ENCODE results near the gene CPNE1.
"Not testable (repeated sequence)": the region's sequence is repeated elsewhere in the genome, so short reads cannot be mapped to it uniquely, and the experiment has no call there.

The CPNE1 gene

DNA sequence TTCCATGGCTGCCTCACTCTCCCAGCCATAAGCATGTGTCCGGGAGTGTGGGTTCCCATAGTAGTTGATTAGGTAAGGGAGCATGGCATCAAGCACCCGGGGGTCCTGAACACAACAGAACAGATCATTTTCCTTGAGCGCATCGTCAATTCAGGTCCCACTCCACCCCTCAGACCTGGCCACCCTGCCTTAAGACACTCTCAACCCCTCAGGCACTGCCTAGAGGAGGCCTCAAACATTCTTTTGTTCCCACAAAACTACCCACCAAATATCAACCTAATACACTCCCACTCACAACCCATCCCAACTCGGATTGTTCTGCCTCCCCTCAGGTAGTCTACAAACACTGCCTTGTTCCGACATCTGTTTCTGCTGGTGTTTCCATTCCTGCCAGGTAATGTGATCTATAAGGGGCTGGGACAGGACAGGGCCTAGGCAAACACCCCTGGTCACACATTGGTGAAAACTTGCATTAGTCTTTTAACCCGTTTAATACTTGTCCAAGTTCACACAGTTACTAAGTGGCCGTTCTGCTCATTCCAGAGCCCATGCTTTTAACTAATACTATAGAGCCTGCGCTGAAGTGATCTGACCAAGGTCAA, 33.1 kb upstream of the CPNE1 start:
- no peak for DNase-seq

- no peak for DNase-seq
Measured at GRCh38 chr20:35695978-35696377, 31.3 kb upstream of the CPNE1 start.

GRCh38 chr20:35695245-35695749, 30.6 kb upstream of the CPNE1 start:
- DNase-seq = no peak

DNA sequence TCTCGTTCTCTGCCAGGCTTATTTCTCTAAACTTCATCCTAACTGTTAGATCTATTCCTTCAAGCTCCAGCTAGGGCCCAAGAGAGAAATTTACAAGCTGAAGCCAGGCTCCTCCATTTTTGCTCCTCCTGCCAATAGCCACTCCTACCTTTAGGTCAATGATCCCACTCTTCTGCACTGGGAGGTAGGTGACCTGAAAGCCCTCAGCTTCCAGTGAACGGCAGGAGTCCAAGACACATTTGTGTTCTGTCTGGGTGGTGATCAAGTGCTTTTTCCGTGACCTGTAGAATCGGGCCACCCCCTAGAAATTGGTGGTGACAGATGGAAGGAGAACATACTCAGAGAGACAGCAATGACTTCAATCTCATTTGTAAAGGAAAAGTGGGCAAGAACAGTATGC, 25.6 kb upstream of the CPNE1 start:
- no peak for DNase-seq

DNA sequence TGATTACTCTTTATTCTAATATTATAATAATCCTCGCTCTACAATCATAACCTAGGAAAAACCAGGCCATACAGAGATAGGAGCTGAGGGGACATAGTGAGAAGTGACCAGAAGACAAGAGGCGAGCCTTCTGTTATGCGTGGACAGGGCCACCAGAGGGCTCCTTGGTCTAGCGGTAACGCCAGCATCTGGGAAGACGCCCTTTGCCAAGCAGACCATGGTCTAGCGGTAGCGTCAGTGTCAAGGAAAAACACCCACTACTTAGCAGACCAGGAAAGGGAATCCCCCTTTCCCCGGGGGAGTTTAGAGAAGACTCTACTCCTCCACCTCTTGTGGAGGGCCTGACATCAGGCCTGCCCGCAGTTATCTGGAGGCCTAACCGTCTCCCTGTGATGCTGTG, 22.2 kb upstream of the CPNE1 start:
- not testable (repeated sequence) for DNase-seq

DNA sequence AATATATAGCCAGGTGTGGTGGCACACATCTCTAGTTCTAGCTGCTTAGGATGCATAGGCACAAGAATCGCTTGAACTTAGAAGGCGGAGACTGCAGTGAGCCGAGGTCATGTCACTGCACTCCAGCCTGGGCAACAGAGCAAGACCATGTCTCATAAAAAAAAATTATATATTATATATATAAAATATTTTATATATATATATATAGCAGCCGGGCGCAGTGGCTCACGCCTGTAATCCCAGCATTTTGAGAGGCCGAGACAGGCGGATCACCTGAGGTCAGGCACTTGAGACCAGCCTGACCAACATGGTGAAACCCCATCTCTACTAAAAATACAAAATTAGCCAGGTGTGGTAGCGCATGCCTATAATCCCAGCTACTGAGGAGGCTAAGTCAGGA, 20.7 kb upstream of the CPNE1 start:
- not testable (repeated sequence) for DNase-seq

DNA sequence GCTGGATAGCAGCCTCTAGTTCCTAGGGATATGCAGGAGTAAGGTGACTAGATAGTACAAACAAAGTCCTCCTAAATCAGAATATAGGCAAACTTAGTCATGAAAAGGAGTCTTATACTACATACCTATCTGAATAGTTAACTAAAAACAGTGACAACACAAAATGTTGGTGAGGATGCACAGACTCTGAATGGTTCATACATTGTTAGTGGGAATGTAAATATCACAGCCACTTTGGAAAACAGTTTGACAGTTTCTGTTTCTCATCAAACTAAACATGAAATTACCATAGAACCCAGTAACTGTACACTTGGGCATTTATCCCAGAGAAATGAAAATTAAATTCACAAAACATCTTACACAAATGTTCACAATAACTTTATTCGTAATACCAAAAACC, 17.3 kb upstream of the CPNE1 start:
- no peak for DNase-seq

GRCh38 chr20:35680452-35681183, 15.9 kb upstream of the CPNE1 start:
- DNase-seq = no peak

DNA sequence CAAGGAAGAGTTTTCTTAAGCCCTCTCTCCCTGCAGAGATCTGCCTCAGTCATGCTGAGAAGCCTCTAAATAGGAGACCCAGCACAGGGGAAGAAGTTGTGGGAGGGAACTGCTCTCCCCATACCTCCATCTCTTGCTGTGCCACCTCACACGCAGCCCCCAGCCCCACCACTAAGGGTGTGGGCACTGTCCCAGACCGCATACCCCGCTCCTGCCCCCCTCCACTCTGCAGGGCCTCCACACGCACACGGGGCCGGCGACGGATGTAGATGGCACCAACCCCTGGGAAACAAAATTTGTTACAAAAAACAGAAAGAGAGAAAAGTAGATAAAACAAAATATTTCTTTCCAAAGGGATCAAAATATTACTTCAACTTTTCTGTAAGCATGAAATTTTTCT, 10.2 kb upstream of the CPNE1 start:
- DNase-seq = no peak

- no peak for DNase-seq
Measured at GRCh38 chr20:35673884-35674283, 9.2 kb upstream of the CPNE1 start.

- DNase-seq = no peak
Measured at GRCh38 chr20:35669681-35670080, 5.0 kb upstream of the CPNE1 start.

DNA sequence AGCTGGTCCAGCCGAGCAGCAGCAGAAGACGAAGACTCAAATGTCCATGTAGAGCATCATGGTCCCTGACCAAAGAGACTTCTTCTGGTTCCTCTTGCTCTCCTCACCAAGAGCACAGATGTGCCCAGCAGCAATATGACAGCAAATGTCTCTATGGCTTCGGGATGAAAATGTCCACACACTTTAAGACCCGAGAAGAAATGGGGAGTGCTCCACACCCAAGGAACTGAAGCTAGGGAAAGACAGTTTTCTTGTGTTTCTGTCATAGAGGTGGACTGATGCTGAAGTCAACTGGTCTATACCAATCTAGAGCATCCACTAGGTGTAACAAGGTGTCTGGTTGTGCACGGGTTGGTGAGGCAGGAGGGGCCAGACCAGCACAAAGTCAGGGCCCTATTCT, 4.5 kb upstream of the CPNE1 start:
- DNase-seq = no peak

DNA sequence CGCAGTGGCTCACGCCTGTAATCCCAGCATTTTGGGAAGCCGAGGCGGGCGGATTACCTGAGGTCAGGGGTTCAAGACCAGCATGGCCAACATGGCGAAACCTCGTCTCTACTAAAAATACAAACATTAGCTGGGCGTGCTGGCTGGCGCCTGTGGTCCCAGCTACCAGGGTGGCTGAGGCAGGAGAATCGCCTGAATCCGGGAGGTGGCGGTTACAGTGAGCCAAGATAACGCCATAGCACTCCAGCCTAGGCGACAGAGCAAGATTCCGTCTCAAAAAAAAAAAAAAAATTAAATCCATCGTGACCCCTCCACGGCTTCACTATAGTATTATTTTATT, 1.2 kb upstream of the CPNE1 start:
- no peak for DNase-seq

- DNase-seq = peak; percentile 27
Measured at GRCh38 chr20:35663516-35664465, 909 bp downstream of the CPNE1 start.

GRCh38 chr20:35662551-35662950, 2.1 kb downstream of the CPNE1 start:
- no peak for DNase-seq

GRCh38 chr20:35661908-35662307, 2.8 kb downstream of the CPNE1 start:
- DNase-seq = no peak

- no peak for DNase-seq
Measured at GRCh38 chr20:35661053-35661452, 3.6 kb downstream of the CPNE1 start.

DNA sequence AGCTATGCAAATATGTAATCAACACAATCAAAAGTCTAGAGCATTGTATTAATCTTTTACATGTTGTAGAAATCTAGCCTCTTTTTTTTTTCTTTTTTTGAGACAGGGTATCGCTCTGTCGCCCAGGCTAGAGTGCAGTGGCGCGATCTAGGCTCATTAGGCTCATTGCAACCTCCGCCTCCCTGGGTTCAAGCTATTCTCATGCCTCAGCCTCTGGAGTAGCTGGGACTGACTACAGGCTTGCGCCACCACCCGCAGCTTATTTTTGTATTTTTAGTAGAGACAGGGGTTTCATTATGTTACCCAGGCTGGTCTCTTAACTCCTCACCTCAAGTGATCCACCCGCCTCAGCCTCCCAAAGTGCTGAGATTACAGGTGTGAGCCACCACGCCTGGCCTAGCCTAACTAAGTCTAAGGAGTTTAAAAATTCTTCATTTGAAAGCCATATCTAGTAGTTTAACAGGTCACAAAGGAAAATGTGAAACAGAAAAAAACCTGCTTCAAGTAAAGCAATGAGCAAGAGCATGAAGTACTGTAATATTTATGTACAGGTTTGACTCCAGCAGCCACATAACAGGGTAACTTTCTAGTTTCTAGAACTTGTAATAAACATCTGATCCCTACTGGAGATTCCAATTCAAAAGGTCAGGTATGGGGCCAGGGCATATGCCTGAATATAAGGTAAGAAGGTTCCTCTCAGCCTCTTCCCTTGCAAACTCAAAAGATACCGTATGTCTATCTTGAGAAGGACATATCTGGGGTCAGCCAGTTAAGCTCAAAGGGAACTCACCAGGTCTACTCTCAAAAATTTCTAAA, 4.4 kb downstream of the CPNE1 start:
- DNase-seq = no peak

DNA sequence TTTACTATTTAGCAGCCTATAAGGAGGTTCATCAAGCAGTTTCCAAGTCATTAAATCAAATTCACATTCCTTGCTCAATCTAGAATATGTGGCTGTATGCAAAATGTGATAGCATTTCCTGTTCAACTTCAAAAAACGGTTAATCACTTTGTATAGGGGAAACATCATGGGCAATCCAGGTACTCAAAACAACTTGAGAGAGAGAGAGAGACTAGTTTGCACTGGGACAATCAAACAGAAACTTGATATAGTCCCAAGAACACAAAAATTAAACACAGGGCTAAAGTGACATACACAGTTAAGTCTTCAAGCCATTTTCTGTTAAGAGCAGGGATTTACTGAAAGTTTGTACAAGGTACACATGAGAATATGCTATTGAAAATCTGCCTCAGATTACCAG, 7.4 kb downstream of the CPNE1 start:
- DNase-seq = no peak

- no peak for DNase-seq
Measured at GRCh38 chr20:35654415-35654814, 10.3 kb downstream of the CPNE1 start.

DNA sequence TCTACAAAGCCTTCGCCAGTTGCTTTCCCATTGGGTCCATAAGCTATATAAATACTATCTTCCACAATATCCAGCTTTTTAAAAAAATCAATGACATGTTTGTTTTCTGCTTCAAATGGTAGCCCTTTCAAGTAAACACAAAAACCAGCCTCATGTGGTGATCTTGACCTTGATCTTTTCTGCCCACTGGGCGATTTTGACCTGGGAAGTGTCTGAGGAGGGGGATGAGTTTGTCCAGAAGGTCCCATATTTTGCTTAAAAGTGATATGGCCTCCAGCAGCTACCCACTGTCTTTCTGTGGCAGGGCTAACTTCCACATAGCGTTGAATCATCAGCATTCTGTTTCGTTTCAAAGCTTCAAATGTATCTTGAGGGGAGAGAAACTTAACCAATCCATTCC, 10.8 kb downstream of the CPNE1 start:
- no peak for DNase-seq

GRCh38 chr20:35653430-35653734, 11.3 kb downstream of the CPNE1 start:
- no peak for DNase-seq
